Esophagus squamous epithelium (tissue), 4 donors: ENCODE measurements around the gene C1orf141.

ENCODE experiments used
- POLR2A ChIP-seq, 4 donors: fragments of 450-650 bp; IDR thresholded peaks; one replicate each; pipeline ENCODE4 v1.6.1; 2017; ENCODE audit warnings: antibody characterized with exemption in 4 of 4, mild to moderate bottlenecking in 4 of 4, moderate library complexity in 3 of 4
- TF ChIP-seq, protein P1 (sequence below), 6 experiments: fragments of 450-650 bp in 4 of 6; fragments of 200-600 bp in 2 of 6; sonication (generic) in 2 of 6; IDR thresholded peaks; one replicate each; pipeline ENCODE4 v1.5.1; 2016 to 2019; ENCODE audit warnings: antibody characterized with exemption in 6 of 6, mild to moderate bottlenecking in 4 of 6, moderate library complexity in 4 of 6

DNA sequence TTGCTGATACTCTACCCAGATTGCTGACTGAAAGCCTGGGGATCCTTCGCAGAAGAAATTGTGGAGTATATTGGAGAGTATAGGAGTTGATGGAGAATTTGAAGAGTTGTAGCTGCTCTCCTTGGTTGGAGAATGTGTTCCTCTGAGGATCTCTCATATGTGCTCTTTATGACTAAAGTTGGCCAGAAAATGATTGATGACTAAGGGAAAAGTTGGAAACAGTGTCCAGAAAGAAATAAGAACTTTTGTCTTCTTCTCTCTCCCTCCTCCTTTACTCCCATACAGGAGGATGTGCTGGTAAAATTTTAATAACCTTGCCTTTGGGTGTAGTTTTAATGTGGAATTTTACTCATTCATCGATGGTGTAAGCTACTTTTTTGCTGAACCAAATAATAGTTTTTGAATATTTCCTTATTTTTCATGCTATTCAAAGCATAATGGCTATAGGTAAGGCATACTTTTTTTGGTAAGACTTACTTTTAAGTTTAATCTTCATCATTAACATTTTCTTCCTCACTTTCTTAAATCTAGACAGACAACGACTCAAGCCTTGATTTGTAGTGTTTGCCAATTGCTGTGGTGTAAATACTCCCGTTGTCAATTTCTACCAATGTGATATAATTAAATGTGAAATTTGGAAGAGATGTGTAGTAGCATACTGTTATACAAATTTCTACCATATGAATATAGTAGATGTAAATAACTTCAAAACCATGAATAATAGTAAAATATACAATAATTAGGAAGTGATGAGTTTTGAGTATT is 13.7 kb downstream of the C1orf141 start:
- TF ChIP-seq, protein P1, sequence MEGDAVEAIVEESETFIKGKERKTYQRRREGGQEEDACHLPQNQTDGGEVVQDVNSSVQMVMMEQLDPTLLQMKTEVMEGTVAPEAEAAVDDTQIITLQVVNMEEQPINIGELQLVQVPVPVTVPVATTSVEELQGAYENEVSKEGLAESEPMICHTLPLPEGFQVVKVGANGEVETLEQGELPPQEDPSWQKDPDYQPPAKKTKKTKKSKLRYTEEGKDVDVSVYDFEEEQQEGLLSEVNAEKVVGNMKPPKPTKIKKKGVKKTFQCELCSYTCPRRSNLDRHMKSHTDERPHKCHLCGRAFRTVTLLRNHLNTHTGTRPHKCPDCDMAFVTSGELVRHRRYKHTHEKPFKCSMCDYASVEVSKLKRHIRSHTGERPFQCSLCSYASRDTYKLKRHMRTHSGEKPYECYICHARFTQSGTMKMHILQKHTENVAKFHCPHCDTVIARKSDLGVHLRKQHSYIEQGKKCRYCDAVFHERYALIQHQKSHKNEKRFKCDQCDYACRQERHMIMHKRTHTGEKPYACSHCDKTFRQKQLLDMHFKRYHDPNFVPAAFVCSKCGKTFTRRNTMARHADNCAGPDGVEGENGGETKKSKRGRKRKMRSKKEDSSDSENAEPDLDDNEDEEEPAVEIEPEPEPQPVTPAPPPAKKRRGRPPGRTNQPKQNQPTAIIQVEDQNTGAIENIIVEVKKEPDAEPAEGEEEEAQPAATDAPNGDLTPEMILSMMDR (IDR thresholded peaks at IDR 0.05) = no peak
- TF ChIP-seq POLR2A (IDR thresholded peaks at IDR 0.05) = no peak
